ENCODE results near the gene VPS13C. TPM values are rescaled to one million over a fixed set of nuclear protein-coding genes. Genes with fewer than 3 reads are reported as not detected.

VPS13C gene
- total RNA-seq, 6 experiments from 2014 or later: 21.0 to 29.8 (median 22.6) TPM

DNA sequence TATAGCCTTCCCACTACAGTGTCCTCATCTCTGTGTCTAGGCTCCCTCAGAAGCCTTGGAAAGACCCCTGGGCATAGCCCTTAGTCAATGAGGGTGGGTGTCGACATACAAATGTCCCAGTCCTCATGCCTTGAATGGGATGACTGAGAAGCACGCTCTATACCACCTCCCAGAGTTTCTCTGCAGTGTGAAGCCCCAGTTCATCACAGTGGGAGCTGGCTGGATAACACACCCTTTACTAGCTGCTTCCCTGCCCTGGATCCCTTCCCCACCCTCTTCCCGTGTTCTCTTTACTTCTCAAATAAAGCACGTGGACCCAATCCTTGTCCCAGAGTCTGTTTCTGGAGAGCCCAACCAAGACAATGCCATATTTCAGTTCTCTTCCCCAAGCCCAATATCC, 239.3 kb downstream of the VPS13C start:
- TF ChIP-seq, protein P1, sequence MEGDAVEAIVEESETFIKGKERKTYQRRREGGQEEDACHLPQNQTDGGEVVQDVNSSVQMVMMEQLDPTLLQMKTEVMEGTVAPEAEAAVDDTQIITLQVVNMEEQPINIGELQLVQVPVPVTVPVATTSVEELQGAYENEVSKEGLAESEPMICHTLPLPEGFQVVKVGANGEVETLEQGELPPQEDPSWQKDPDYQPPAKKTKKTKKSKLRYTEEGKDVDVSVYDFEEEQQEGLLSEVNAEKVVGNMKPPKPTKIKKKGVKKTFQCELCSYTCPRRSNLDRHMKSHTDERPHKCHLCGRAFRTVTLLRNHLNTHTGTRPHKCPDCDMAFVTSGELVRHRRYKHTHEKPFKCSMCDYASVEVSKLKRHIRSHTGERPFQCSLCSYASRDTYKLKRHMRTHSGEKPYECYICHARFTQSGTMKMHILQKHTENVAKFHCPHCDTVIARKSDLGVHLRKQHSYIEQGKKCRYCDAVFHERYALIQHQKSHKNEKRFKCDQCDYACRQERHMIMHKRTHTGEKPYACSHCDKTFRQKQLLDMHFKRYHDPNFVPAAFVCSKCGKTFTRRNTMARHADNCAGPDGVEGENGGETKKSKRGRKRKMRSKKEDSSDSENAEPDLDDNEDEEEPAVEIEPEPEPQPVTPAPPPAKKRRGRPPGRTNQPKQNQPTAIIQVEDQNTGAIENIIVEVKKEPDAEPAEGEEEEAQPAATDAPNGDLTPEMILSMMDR (IDR thresholded peaks at IDR 0.05): no peak
- Mint-ChIP-seq H3K27me3 (ENCODE audit: insufficient read depth) (peaks cover 16% of the 10 kb centered on the region), H3K4me3 (no peak overlapping the region), H3K9me3 (no peaks in the 10 kb centered on the region), H3K36me3 (ENCODE audit: low read depth) (no peaks in the 10 kb centered on the region), H3K4me1 (ENCODE audit: low read depth) (no peaks in the 10 kb centered on the region), H3K27ac (no peak overlapping the region)
- no peak for DNase-seq

- no peaks in the 10 kb centered on the region for H3K36me3 Mint-ChIP-seq (ENCODE audit: low read depth)
- no peak overlapping the region for H3K4me3 Mint-ChIP-seq
- no peak for DNase-seq
- H3K9me3 Mint-ChIP-seq: no peaks in the 10 kb centered on the region
- H3K27me3 Mint-ChIP-seq (ENCODE audit: insufficient read depth): peaks cover 19% of the 10 kb centered on the region
- no peaks in the 10 kb centered on the region for H3K4me1 Mint-ChIP-seq (ENCODE audit: low read depth)
- no peak overlapping the region for H3K27ac Mint-ChIP-seq
- TF ChIP-seq, protein P1 (IDR thresholded peaks at IDR 0.05): no peak
These were observed 240.0 kb downstream of the VPS13C start for GRCh38 chr15:61820212-61820611.

DNA sequence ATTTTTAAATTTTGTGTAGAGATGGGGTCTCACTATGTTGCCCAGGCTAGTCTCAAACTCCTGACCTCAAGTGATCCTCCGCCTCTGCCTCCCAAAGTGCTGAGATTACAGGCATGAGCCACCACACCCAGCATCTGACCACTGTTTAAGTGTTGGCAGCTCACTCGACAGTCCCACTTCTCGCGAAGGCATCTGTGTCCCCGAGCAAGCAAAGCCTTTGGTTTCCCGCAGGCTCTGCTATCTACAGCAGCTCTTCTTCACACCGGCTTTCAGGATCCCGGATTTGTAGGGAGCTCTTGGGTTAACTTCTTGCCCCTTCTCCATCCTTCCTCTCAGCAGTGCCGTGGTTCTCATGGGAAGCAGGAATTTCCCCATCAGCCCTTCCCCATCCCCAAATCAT, 240.9 kb downstream of the VPS13C start:
- Mint-ChIP-seq H3K36me3 (ENCODE audit: low read depth) (no peaks in the 10 kb centered on the region), H3K4me1 (ENCODE audit: low read depth) (no peaks in the 10 kb centered on the region), H3K27me3 (ENCODE audit: insufficient read depth) (peaks cover 19% of the 10 kb centered on the region), H3K4me3 (no peak overlapping the region), H3K9me3 (no peaks in the 10 kb centered on the region), H3K27ac (no peak overlapping the region)
- DNase-seq: no peak
- TF ChIP-seq, protein P1 (IDR thresholded peaks at IDR 0.05): no peak

GRCh38 chr15:61818801-61819200, 241.4 kb downstream of the VPS13C start:
- H3K9me3 Mint-ChIP-seq: no peaks in the 10 kb centered on the region
- TF ChIP-seq, protein P1 (IDR thresholded peaks at IDR 0.05): no peak
- H3K4me3 Mint-ChIP-seq: no peak overlapping the region
- no peaks in the 10 kb centered on the region for H3K36me3 Mint-ChIP-seq (ENCODE audit: low read depth)
- no peaks in the 10 kb centered on the region for H3K4me1 Mint-ChIP-seq (ENCODE audit: low read depth)
- DNase-seq: no peak
- H3K27me3 Mint-ChIP-seq (ENCODE audit: insufficient read depth): peaks cover 19% of the 10 kb centered on the region
- no peak overlapping the region for H3K27ac Mint-ChIP-seq

DNA sequence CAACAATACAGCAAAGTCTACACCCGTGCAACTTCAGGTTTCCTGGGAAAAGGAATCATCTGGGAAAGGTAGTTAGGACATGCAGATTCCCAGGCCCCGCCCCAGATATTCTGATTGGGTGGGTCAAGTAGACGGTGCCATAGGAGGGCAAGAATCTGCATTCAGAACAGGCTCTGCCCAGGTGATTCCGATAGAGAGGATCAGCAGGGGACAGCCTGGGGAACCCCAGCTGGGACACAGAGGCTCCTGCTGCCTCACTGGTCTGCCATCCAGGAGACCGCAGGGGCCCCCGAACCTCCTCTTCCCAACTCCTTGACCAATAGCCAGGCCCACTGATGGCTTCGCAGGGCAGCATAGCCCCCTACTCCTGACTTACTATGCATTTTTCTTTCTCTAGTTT, 243.4 kb downstream of the VPS13C start:
- H3K4me3 Mint-ChIP-seq: no peak overlapping the region
- TF ChIP-seq, protein P1 (IDR thresholded peaks at IDR 0.05): no peak

More for the DNA sequence above, 243.4 kb downstream of the VPS13C start:
- Mint-ChIP-seq H3K9me3 (no peaks in the 10 kb centered on the region), H3K27me3 (ENCODE audit: insufficient read depth) (peaks cover 33% of the 10 kb centered on the region), H3K36me3 (ENCODE audit: low read depth) (no peaks in the 10 kb centered on the region), H3K27ac (no peak overlapping the region), H3K4me1 (ENCODE audit: low read depth) (no peaks in the 10 kb centered on the region)
- DNase-seq: no peak
